IMR-90 (cell line): ENCODE results near the gene JMJD8. TPM values are rescaled to one million over a fixed set of nuclear protein-coding genes. Genes with fewer than 3 reads are reported as not detected.

ENCODE experiments used
- ATAC-seq: fragments of 200-7000 bp; cut with Tn5 transposase; 2 replicates; pipeline ENCODE4 v1.9.1; 2020; ENCODE audit warnings: low read depth, mild to moderate bottlenecking, moderate library complexity
- BruUV-seq: library from RNA; stranded (reverse); fragments of 400-500 nt; replicated peaks from 2 replicates; lab custom pipeline; 2021; lab: Mats Ljungman, UMichigan
- CTCF ChIA-PET: fragments of 300-600 bp; formaldehyde crosslinking; extraction: SDS; loops from one replicate; lab custom pipeline; 2021; ENCODE audit warnings: antibody characterized with exemption; lab: Yijun Ruan, JAX
- POLR2A ChIA-PET: fragments of 300-600 bp; sonication (Branson Sonifier 250); formaldehyde crosslinking; loops from one replicate; lab custom pipeline; 2022; ENCODE audit warnings: antibody characterized with exemption; ENCODE audit not compliant: unreplicated experiment; lab: Charles Lee
- DNase-seq: peaks from one replicate; pipeline ENCODE4 v3.0.0; 2013
- H2AFZ ChIP-seq: replicated peaks from 2 replicates; pipeline ENCODE3; 2013; ENCODE audit warnings: low read length, mild to moderate bottlenecking; ENCODE audit not compliant: poor library complexity
- H2AK5ac ChIP-seq: 2 replicates; pipeline ENCODE4 v1.6.1; 2013; ENCODE audit warnings: low read depth, low read length, inconsistent platforms
- H2AK9ac ChIP-seq: replicated peaks from 2 replicates; pipeline ENCODE3; 2013; ENCODE audit warnings: mild to moderate bottlenecking, low read depth, low read length, moderate library complexity; ENCODE audit not compliant: poor library complexity
- H2BK120ac ChIP-seq: 2 replicates; pipeline ENCODE4 v1.6.1; 2013; ENCODE audit warnings: low read depth, low read length, inconsistent platforms
- H2BK15ac ChIP-seq: 3 replicates; pipeline ENCODE4 v1.6.1; 2013; ENCODE audit warnings: low read depth, low read length, inconsistent platforms
- H2BK20ac ChIP-seq: 2 replicates; pipeline ENCODE4 v1.6.1; 2013; ENCODE audit warnings: low read depth, mild to moderate bottlenecking, inconsistent platforms, low read length, moderate library complexity
- H2BK5ac ChIP-seq: 2 replicates; pipeline ENCODE4 v1.6.1; 2013; ENCODE audit warnings: mild to moderate bottlenecking, low read depth, low read length, inconsistent platforms; ENCODE audit not compliant: poor library complexity, severe bottlenecking
- H3K14ac ChIP-seq: replicated peaks from 2 replicates; pipeline ENCODE4 v1.6.1; 2013; ENCODE audit warnings: low read depth, low read length, inconsistent platforms
- H3K18ac ChIP-seq: 2 replicates; pipeline ENCODE4 v1.6.1; 2013; ENCODE audit warnings: low read depth, low read length, control low read depth
- H3K23ac ChIP-seq: 2 replicates; pipeline ENCODE4 v1.6.1; 2013; ENCODE audit warnings: low read depth, low read length, inconsistent platforms
- H3K27ac ChIP-seq: 2 replicates; pipeline ENCODE4 v1.5.1; 2013; ENCODE audit warnings: mild to moderate bottlenecking, control low read depth, low read length; ENCODE audit not compliant: insufficient read depth
- H3K27me3 ChIP-seq: 2 replicates; pipeline ENCODE4 v1.6.1; 2013; ENCODE audit warnings: low read length; ENCODE audit not compliant: control insufficient read depth, insufficient read depth
- H3K36me3 ChIP-seq: 2 replicates; pipeline ENCODE4 v1.6.1; 2013; ENCODE audit warnings: low read length, mixed read lengths; ENCODE audit not compliant: control insufficient read depth, insufficient read depth
- H3K4ac ChIP-seq: 2 replicates; pipeline ENCODE4 v1.6.1; 2013; ENCODE audit warnings: low read depth, low read length, inconsistent platforms
- H3K4me1 ChIP-seq: 2 replicates; pipeline ENCODE4 v1.6.1; 2013; ENCODE audit warnings: low read length, mixed read lengths; ENCODE audit not compliant: control insufficient read depth, insufficient read depth
- H3K4me2 ChIP-seq: 2 replicates; pipeline ENCODE4 v1.6.1; 2013; ENCODE audit warnings: low read depth, mild to moderate bottlenecking, control low read depth, low read length, moderate library complexity
- H3K4me3 ChIP-seq: 2 replicates; pipeline ENCODE4 v1.5.1; 2013; ENCODE audit warnings: low read depth, mild to moderate bottlenecking, control low read depth, low read length, moderate library complexity; ENCODE audit not compliant: insufficient read depth
- H3K56ac ChIP-seq: 2 replicates; pipeline ENCODE4 v1.6.1; 2013; ENCODE audit warnings: low read length, inconsistent platforms; ENCODE audit not compliant: insufficient read depth; ENCODE audit errors: extremely low read depth
- H3K79me1 ChIP-seq, 2 experiments: 2 replicates each; pipeline ENCODE4 v1.6.1; 2013; ENCODE audit warnings: low read length in 2 of 2, inconsistent platforms in 1 of 2, low read depth in 1 of 2
- H3K9ac ChIP-seq: 2 replicates; pipeline ENCODE4 v1.6.1; 2013; ENCODE audit warnings: low read depth, low read length, control low read depth
- H3K9me1 ChIP-seq: 2 replicates; pipeline ENCODE4 v1.6.1; 2013; ENCODE audit warnings: low read length, inconsistent platforms; ENCODE audit not compliant: insufficient read depth
- H3K9me3 ChIP-seq: 2 replicates; pipeline ENCODE4 v1.6.1; 2013; ENCODE audit warnings: low read length; ENCODE audit not compliant: control insufficient read depth, insufficient read depth
- H4K20me1 ChIP-seq: 2 replicates; pipeline ENCODE4 v1.6.1; 2013; ENCODE audit warnings: low read length, inconsistent platforms; ENCODE audit not compliant: insufficient read depth
- H4K5ac ChIP-seq: 2 replicates; pipeline ENCODE4 v1.6.1; 2013; ENCODE audit warnings: mild to moderate bottlenecking, low read depth, low read length, control low read depth
- H4K8ac ChIP-seq, 2 experiments: 2 replicates each; pipeline ENCODE4 v1.6.1; 2013; ENCODE audit warnings: low read depth in 2 of 2, low read length in 2 of 2, control low read depth in 1 of 2, inconsistent platforms in 1 of 2
- H4K91ac ChIP-seq: 2 replicates; pipeline ENCODE4 v1.6.1; 2013; ENCODE audit warnings: low read depth, low read length, inconsistent platforms; ENCODE audit not compliant: insufficient read depth
- POLR2A ChIP-seq: IDR thresholded peaks from 2 replicates; pipeline ENCODE4 v1.6.1; 2012; ENCODE audit warnings: mild to moderate bottlenecking, low read depth, low read length
- USF2 ChIP-seq: fragments of 150-350 bp; IDR thresholded peaks from 2 replicates; pipeline ENCODE4 v1.6.1; 2017; ENCODE audit warnings: mild to moderate bottlenecking, antibody characterized with exemption, low read length, low read depth
- WGBS, 2 experiments: methylation state at CpG; one replicate each; pipeline versions ENCODE4 v1.1.5 to v1.1.7; 2013; ENCODE audit warnings: missing lambda C conversion rate in 2 of 2; ENCODE audit not compliant: insufficient read length in 1 of 2; ENCODE audit errors: extremely low coverage in 2 of 2; 5-methylcytosine and 5-hydroxymethylcytosine counted together
- dilution Hi-C: fragments of 300-500 bp; cut with HindIII; formaldehyde crosslinking; loops from one replicate; pipeline ENCODE4 v1.14.3; 2018; ENCODE audit warnings: low sequenced_read_pairs; ENCODE audit not compliant: unreplicated experiment
- in situ Hi-C: fragments of 300-500 bp; cut with MboI; formaldehyde crosslinking; loops from 3 replicates; pipeline ENCODE4 v1.14.3; 2019; ENCODE audit warnings: low sequenced_read_pairs, inconsistent platforms, mixed read lengths
- intact Hi-C: fragments of 100-400 bp; cut with micrococcal nuclease; formaldehyde crosslinking; loops from 2 replicates; pipeline ENCODE4 v1.10.0; 2022
- polyA plus RNA-seq, 3 experiments: library from polyadenylated mRNA; depleted of rRNA; stranded (reverse); fragments of >200 nt; gene quantifications; 2 replicates each; pipeline ENCODE4 v1.2.3, GENCODE V29; 2012; ENCODE audit warnings: low replicate concordance in 1 of 3
- total RNA-seq: library from RNA; depleted of rRNA; stranded (reverse); fragments of >200 nt; gene quantifications from 2 replicates; pipeline ENCODE4 v1.2.3, GENCODE V29; 2012

JMJD8 gene
- total and polyA plus RNA-seq, 2 of the 4 experiments (the other 2 are of a cell fraction), result 17.7 to 62.5 TPM

GRCh38 chr16:678858-679813 lies 5.0 kb downstream of the JMJD8 start:
- peak overlapping the region; percentile 77 for H3K4me2 ChIP-seq
- dilution Hi-C loops (no loop called here), intact Hi-C loops (no loop called here), in situ Hi-C loops (no loop called here)
- H2BK20ac ChIP-seq, result no peak overlapping the region
- ATAC-seq, result peak; percentile 11
- H2BK15ac ChIP-seq, result no peak overlapping the region
- H3K18ac ChIP-seq, result no peak overlapping the region
- DNase-seq, result peak; percentile 30
- peaks cover 15% of the 10 kb centered on the region for H3K9me1 ChIP-seq
- H3K79me1 ChIP-seq, result peaks cover 9 to 45% of the 10 kb centered on the region in 2 experiments; a peak in 3 of 4 replicates
- no peaks in the 10 kb centered on the region for H3K9me3 ChIP-seq
- peak overlapping the region; percentile 4; the same call in 1 of the 2 replicates for H4K5ac ChIP-seq
- WGBS, 2 experiments, result 32% methylated on average over 29 of the region's 52 CpGs; no CpG with 5 or more reads in 1 of the 2 experiments
- H2AK5ac ChIP-seq, result peak overlapping the region; percentile 87
- peak overlapping the region; percentile 57 for H3K9ac ChIP-seq
- H3K14ac ChIP-seq, result peak overlapping the region; percentile 76
- POLR2A ChIA-PET, result interaction anchor here (0.6 kb wide), 1 partner anchor 98 kb away, joined by 5 read pairs; no protein-coding TSS in a partner anchor
- H3K23ac ChIP-seq, result peak overlapping the region; percentile 68
- no peak overlapping the region for H3K56ac ChIP-seq
- peak overlapping the region; percentile 97 for H2AK9ac ChIP-seq
- H3K36me3 ChIP-seq, result peaks cover 20% of the 10 kb centered on the region
- H3K27me3 ChIP-seq, result no peaks in the 10 kb centered on the region
- H3K4ac ChIP-seq, result peak overlapping the region; percentile 75
- no TSS peak for BruUV-seq
- H4K8ac ChIP-seq, result peak overlapping the region in 1 of 2 experiments; percentile 87; a peak in 2 of 4 replicates
- peak overlapping the region; percentile 28 for H2BK5ac ChIP-seq
- peaks cover 44% of the 10 kb centered on the region for H4K20me1 ChIP-seq
- peaks cover 26% of the 10 kb centered on the region for H3K4me1 ChIP-seq
- CTCF ChIA-PET, result no interaction called here
- H2AFZ ChIP-seq, result peak overlapping the region; percentile 99
- H3K27ac ChIP-seq, result peak overlapping the region; percentile 34
- TF ChIP-seq USF2, result no peak
- 0 out of 2 replicates have a peak, but pooled peaks have one; percentile 8 for TF ChIP-seq POLR2A
- H4K91ac ChIP-seq, result peak overlapping the region; percentile 46
- H2BK120ac ChIP-seq, result no peak overlapping the region; the same call in 1 of the 2 replicates
- H3K4me3 ChIP-seq, result peak overlapping the region; percentile 51
